A549 (cell line): ENCODE results near the gene SLC25A11. TPM values are rescaled to one million over a fixed set of nuclear protein-coding genes. Genes with fewer than 3 reads are reported as not detected.

Experiments
- ATAC-seq, 2 experiments: fragments of 200-7000 bp in 1 of 2; fragments of >200 bp in 1 of 2; cut with Nextera tagmentation in 1 of 2; cut with Tn5 transposase in 1 of 2; 3 replicates each; pipeline versions ENCODE4 v1.8.0 to v1.9.1; 2018 to 2020; ENCODE audit warnings: mild to moderate bottlenecking in 1 of 2, moderate library complexity in 1 of 2
- CTCF ChIA-PET: fragments of 300-600 bp; sonication (Branson Sonifier 250); formaldehyde crosslinking; extraction: SDS; loops from one replicate; lab custom pipeline; 2021; ENCODE audit warnings: antibody characterized with exemption, inconsistent platforms; lab: Yijun Ruan, JAX
- POLR2A ChIA-PET: fragments of 350-600 bp; formaldehyde crosslinking; extraction: SDS; loops from one replicate; lab custom pipeline; 2021; ENCODE audit warnings: antibody characterized with exemption, inconsistent platforms; lab: Yijun Ruan, JAX
- DNase-seq, 2 experiments: peaks; one replicate each; pipeline versions ENCODE4 v3.0.0 to v3.0.0-alpha.2; 2011 to 2016; ENCODE audit warnings: low read depth in 1 of 2, low spot score in 1 of 2
- FAIRE-seq: peaks from 2 replicates; lab custom pipeline; 2011; peaks lifted over from hg19 to GRCh38; lab: Jason Lieb, UNC
- H3K27ac ChIP-seq, 2 experiments: fragments of >200 bp; sonication (Bioruptor Twin); formaldehyde crosslinking; 3 replicates each; pipeline ENCODE4 v1.5.1; 2016 to 2017
- H3K4me1 ChIP-seq: fragments of >200 bp; sonication (Bioruptor Twin); formaldehyde crosslinking; 3 replicates; pipeline ENCODE4 v1.6.1; 2016
- H3K4me2 ChIP-seq: fragments of >200 bp; sonication (Bioruptor Twin); formaldehyde crosslinking; 3 replicates; pipeline ENCODE4 v1.6.1; 2016
- H3K4me3 ChIP-seq: fragments of >200 bp; sonication (Bioruptor Twin); formaldehyde crosslinking; 3 replicates; pipeline ENCODE4 v1.5.1; 2016
- H3K9me3 ChIP-seq: fragments of >200 bp; sonication (Bioruptor Twin); formaldehyde crosslinking; 3 replicates; pipeline ENCODE4 v1.6.1; 2016
- BCL3 ChIP-seq: fragments of >200 bp; sonication (Bioruptor Twin); formaldehyde crosslinking; IDR thresholded peaks from 3 replicates; pipeline ENCODE4 v1.6.1; 2016
- CBX8 ChIP-seq: fragments of 200-600 bp; sonication (generic); IDR thresholded peaks from 2 replicates; pipeline ENCODE4 v1.6.1; 2016
- CEBPB ChIP-seq, 2 experiments: fragments of >200 bp in 1 of 2; sonication (Bioruptor Twin) in 1 of 2; formaldehyde crosslinking in 1 of 2; IDR thresholded peaks; 2 replicates each; pipeline ENCODE4 v1.6.1; 2012 to 2016
- CHD2 ChIP-seq: fragments of 150-350 bp; IDR thresholded peaks from 2 replicates; pipeline ENCODE4 v1.6.1; 2014; ENCODE audit warnings: low read length; ENCODE audit not compliant: partially characterized antibody
- CHD4 ChIP-seq: fragments of 200-600 bp; sonication (generic); IDR thresholded peaks from 2 replicates; pipeline ENCODE4 v1.6.1; 2016; ENCODE audit warnings: antibody characterized with exemption, mild to moderate bottlenecking, borderline replicate concordance
- EHMT2 ChIP-seq: fragments of 200-600 bp; sonication (generic); IDR thresholded peaks from 2 replicates; pipeline ENCODE4 v1.6.1; 2016; ENCODE audit warnings: antibody characterized with exemption, low read depth, mild to moderate bottlenecking, moderate library complexity
- ELK1 ChIP-seq: fragments of 150-350 bp; IDR thresholded peaks from 2 replicates; pipeline ENCODE4 v1.6.1; 2014; ENCODE audit warnings: low read depth, mild to moderate bottlenecking, low read length
- FOSB ChIP-seq: fragments of 250-450 bp; sonication (Bioruptor Pico); IDR thresholded peaks from 2 replicates; pipeline ENCODE4 v1.5.0; 2020; ENCODE audit warnings: mild to moderate bottlenecking, moderate library complexity
- FOSL2 ChIP-seq, 2 experiments: fragments of 450-650 bp in 1 of 2; fragments of >200 bp in 1 of 2; sonication (Bioruptor Twin) in 1 of 2; formaldehyde crosslinking; IDR thresholded peaks; 2 replicates each; pipeline versions ENCODE4 v1.5.0 to v1.6.1; 2016 to 2020; ENCODE audit warnings: mild to moderate bottlenecking in 1 of 2, moderate library complexity in 1 of 2
- HDAC2 ChIP-seq: fragments of 200-600 bp; sonication (generic); IDR thresholded peaks from 2 replicates; pipeline ENCODE4 v1.6.1; 2016
- HEYL ChIP-seq: fragments of 250-450 bp; sonication (Bioruptor Pico); IDR thresholded peaks from 2 replicates; pipeline ENCODE4 v1.8.0; 2021; ENCODE audit warnings: mild to moderate bottlenecking, moderate library complexity
- HOXB13 ChIP-seq: fragments of 250-450 bp; sonication (Bioruptor Pico); IDR thresholded peaks from 2 replicates; pipeline ENCODE4 v1.5.0; 2020; ENCODE audit warnings: low read depth, mild to moderate bottlenecking, moderate library complexity
- HOXB5 ChIP-seq: fragments of 250-450 bp; sonication (Bioruptor Pico); IDR thresholded peaks from 2 replicates; pipeline ENCODE4 v1.5.0; 2020; ENCODE audit warnings: mild to moderate bottlenecking, moderate library complexity
- KDM5A ChIP-seq: fragments of 200-600 bp; sonication (generic); IDR thresholded peaks from 2 replicates; pipeline ENCODE4 v1.6.1; 2016; ENCODE audit warnings: antibody characterized with exemption, mild to moderate bottlenecking
- MAZ ChIP-seq: fragments of 150-350 bp; IDR thresholded peaks from 2 replicates; pipeline ENCODE4 v1.6.1; 2014; ENCODE audit warnings: antibody characterized with exemption, low read depth, low read length, borderline replicate concordance
- MYC ChIP-seq: IDR thresholded peaks from 2 replicates; pipeline ENCODE4 v1.6.1; 2012; ENCODE audit warnings: mild to moderate bottlenecking, inconsistent platforms, low read length, improper control_type of control experiment, borderline replicate concordance
- NR3C1 ChIP-seq: fragments of >200 bp; sonication (Bioruptor Twin); formaldehyde crosslinking; IDR thresholded peaks from 3 replicates; pipeline ENCODE4 v1.6.1; 2017
- POLR2AphosphoS2 ChIP-seq: conservative IDR thresholded peaks from 2 replicates; pipeline ENCODE4 v1.6.1; 2012; ENCODE audit warnings: low read length, improper control_type of control experiment, inconsistent platforms
- RARB ChIP-seq: fragments of 250-450 bp; sonication (Bioruptor Pico); IDR thresholded peaks from 2 replicates; pipeline ENCODE4 v1.8.0; 2021; ENCODE audit warnings: mild to moderate bottlenecking, moderate library complexity
- TP53 ChIP-seq: fragments of 250-450 bp; sonication (Bioruptor Pico); IDR thresholded peaks from 2 replicates; pipeline ENCODE4 v1.5.0; 2021; ENCODE audit warnings: mild to moderate bottlenecking, moderate library complexity
- ZFP36 ChIP-seq: fragments of 450-650 bp; IDR thresholded peaks from 2 replicates; pipeline ENCODE4 v1.6.1; 2014; ENCODE audit warnings: borderline replicate concordance; ENCODE audit not compliant: partially characterized antibody
- WGBS: methylation state at CpG from one replicate; pipeline ENCODE4 v1.1.6; 2017; ENCODE audit errors: missing lambda C conversion rate; 5-methylcytosine and 5-hydroxymethylcytosine counted together
- polyA plus RNA-seq, 4 experiments: library from polyadenylated mRNA; depleted of rRNA in 3 of 4; stranded (reverse); fragments of >200 nt; fragmentation: RNase III in 1 of 4; extraction: RNeasy Plus Mini Kit Qiagen cat#74134 plus additional on column Dnase treatment in 1 of 4; gene quantifications; 2 replicates in 3 of 4; 3 replicates in 1 of 4; pipeline ENCODE4 v1.2.3, GENCODE V29; 2011 to 2017
- TF ChIP-seq, protein P1 (sequence below): fragments of 250-450 bp; sonication (Bioruptor Pico); IDR thresholded peaks from 2 replicates; pipeline ENCODE4 v1.5.0; 2021; ENCODE audit warnings: mild to moderate bottlenecking, moderate library complexity, borderline replicate concordance
- TF ChIP-seq, protein P2 (sequence below): IDR thresholded peaks from 2 replicates; pipeline ENCODE4 v1.6.1; 2012

Gene SLC25A11
- polyA plus RNA-seq, 2 of the 4 experiments (the other 2 are of a cell fraction) = 60.2 to 69.2 TPM

- 0 out of 2 replicates have a peak, but pooled peaks have one; percentile 70 for TF ChIP-seq ELK1
- no peak; the same call in 1 of the 2 replicates for TF ChIP-seq HOXB5 (CRISPR knock-in tag)
- TF ChIP-seq MYC = no peak
- TF ChIP-seq BCL3 = peak; percentile 27; the same call in 1 of the 3 replicates
- 0 out of 2 replicates have a peak, but pooled peaks have one; percentile 13 for TF ChIP-seq RARB (CRISPR knock-in tag)
- TF ChIP-seq, protein P1, sequence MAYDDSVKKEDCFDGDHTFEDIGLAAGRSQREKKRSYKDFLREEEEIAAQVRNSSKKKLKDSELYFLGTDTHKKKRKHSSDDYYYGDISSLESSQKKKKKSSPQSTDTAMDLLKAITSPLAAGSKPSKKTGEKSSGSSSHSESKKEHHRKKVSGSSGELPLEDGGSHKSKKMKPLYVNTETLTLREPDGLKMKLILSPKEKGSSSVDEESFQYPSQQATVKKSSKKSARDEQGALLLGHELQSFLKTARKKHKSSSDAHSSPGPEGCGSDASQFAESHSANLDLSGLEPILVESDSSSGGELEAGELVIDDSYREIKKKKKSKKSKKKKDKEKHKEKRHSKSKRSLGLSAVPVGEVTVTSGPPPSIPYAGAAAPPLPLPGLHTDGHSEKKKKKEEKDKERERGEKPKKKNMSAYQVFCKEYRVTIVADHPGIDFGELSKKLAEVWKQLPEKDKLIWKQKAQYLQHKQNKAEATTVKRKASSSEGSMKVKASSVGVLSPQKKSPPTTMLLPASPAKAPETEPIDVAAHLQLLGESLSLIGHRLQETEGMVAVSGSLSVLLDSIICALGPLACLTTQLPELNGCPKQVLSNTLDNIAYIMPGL = no peak
- TF ChIP-seq ZFP36 = no peak
- TF ChIP-seq, protein P2, sequence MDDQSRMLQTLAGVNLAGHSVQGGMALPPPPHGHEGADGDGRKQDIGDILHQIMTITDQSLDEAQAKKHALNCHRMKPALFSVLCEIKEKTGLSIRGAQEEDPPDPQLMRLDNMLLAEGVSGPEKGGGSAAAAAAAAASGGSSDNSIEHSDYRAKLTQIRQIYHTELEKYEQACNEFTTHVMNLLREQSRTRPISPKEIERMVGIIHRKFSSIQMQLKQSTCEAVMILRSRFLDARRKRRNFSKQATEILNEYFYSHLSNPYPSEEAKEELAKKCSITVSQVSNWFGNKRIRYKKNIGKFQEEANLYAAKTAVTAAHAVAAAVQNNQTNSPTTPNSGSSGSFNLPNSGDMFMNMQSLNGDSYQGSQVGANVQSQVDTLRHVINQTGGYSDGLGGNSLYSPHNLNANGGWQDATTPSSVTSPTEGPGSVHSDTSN = no peak; the same call in 1 of the 2 replicates
- no peak for TF ChIP-seq HOXB13
- TF ChIP-seq MAZ = peak; percentile 10; the same call in 1 of the 2 replicates
- TF ChIP-seq CHD4 = no peak
- no peak for TF ChIP-seq HDAC2
- TF ChIP-seq CEBPB (IDR thresholded peaks at IDR 0.05) = no peak
- no peak for TF ChIP-seq NR3C1
- TF ChIP-seq POLR2AphosphoS2 = 0 out of 2 replicates have a peak, but pooled peaks have one; percentile 34
- no peak for TF ChIP-seq CHD2
- TF ChIP-seq KDM5A = no peak
- TF ChIP-seq FOSB = peak; percentile 77; the same call in 1 of the 2 replicates
- TF ChIP-seq EHMT2 = no peak
- no peak for TF ChIP-seq CBX8
- TF ChIP-seq FOSL2 (IDR thresholded peaks at IDR 0.05) = no peak
- TF ChIP-seq FOSL2 (CRISPR knock-in tag; IDR thresholded peaks at IDR 0.05) = no peak
- TF ChIP-seq TP53 = peak; percentile 88
- no peak for TF ChIP-seq HEYL (CRISPR knock-in tag)
Observed at GRCh38 chr17:4947411-4948165, 7.7 kb upstream of the SLC25A11 start (continued).

- WGBS = 2% methylated on average over 5 of the region's 7 CpGs
- peak overlapping the region; percentile 99 for H3K27ac ChIP-seq
- H3K4me1 ChIP-seq = peaks cover 61% of the 10 kb centered on the region
- ChIA-PET CTCF (interaction anchor here (1.0 to 3.7 kb wide), 4 partner anchors 21 to 50 kb away, joined by 3 to 17 read pairs (median 6); partner anchors contain the start of genes CAMTA2, INCA1 and SPAG7), POLR2A (interaction anchor here (1.9 to 5.3 kb wide), 2 partner anchors 20 to 157 kb away, joined by 7 to 67 read pairs; partner anchors contain the start of gene SPAG7)
- no peak for TF ChIP-seq HEYL (CRISPR knock-in tag)
- peak; percentile 70; the same call in 1 of the 2 replicates for TF ChIP-seq ELK1
- ATAC-seq = no peak
- H3K9me3 ChIP-seq = no peaks in the 10 kb centered on the region
- H3K4me2 ChIP-seq = peak overlapping the region; percentile 99
- peak in 1 of 2 experiments; percentile 64 for DNase-seq
- FAIRE-seq = no peak
- peak overlapping the region; percentile 98 for H3K4me3 ChIP-seq
Observed at GRCh38 chr17:4947010-4947410, 7.2 kb upstream of the SLC25A11 start.
